UCSD-AML1 (cell line): ENCODE results near the gene BPIFA3.

Experiments used
- DNase-seq: peaks from one replicate; lab custom pipeline; 2025; ENCODE audit not compliant: unreplicated experiment; lab: John Stamatoyannopoulos, UW

The BPIFA3 gene

DNA sequence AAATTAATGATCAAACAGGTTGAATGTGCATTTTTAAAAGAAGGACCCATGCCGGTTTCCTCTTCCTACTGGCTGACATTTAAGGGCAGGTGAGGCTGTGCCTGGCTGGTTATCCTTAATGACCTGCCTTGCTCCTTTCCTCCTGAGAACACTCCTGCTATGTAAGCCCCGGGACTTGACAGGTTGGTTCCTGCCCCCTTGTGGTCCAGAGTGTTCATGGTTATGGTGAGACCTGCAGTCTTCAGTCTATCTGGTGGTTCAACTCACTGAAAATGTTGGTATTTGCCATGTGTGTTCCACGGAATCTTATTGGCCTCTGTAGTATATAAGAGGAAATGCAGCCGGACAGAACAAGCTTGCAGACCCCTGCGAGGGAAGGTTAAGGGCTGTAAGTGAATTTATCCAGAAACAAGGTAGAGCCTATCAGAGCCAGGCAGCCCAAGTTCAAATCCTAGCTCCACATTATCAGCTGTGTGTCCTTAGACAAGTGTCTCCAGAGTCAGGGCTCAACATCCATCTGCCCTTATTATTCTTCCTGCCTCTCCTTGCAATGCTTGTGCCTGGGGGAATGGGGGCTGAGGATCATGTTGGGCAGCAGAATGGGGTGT, 5.2 kb upstream of the BPIFA3 start:
- DNase-seq, result peak; percentile 16

DNA sequence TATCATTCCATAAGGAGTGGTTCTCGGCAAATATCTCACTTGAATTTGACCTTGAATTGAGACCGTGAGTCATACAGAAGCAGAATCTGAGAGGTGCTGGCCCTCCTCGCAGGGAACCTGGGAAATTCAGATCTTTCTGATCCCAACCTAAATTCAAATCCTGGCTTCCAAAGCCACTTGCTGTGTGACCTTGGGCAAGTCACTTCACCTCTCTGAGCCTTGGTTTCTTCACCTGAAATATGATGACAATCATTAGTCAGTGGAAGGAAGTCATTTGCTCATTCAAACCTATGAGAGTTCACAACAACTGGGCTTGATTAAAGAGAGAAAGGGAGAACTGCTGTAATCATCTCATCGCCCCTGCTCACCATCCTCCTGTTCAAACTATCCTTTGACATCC, 7.2 kb downstream of the BPIFA3 start:
- DNase-seq, result no peak

DNA sequence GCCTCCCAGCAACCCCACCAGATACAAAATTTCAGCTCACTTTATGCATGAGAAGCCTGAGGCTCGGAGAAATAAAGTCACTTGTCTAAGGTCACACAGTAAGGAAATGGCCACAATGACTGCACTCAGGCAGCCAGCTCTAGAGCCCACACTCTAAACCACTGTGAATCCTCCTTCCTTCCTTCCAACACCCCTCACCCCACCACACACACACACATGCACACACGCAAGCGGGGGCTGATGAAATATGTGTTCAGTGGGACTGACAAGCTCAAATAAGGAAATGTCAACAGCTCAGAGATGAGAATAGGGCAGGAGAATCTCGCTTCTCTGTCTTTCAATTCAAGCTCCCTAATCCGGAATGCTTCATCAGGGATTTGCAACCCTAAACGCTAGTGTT, 12.7 kb downstream of the BPIFA3 start:
- DNase-seq, result peak; percentile 39

DNA sequence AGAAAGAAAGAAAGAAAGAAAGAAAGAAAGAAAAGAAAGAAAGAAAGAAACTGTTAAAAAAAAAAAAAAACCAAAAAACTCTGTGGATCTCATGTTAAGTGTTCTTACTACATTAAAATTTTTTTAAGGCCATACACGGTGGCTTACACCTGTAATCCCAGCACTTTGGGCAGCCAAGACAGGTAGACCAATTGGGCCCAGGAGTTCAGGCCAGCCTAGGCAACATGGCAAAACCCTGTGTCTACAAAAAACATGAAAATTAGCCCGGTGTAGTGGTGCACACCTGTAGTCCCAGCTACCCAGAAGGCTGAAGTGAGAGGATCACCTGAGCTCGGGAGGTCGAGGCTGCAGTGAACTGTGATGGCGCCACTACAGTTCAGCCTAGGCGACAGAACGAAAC, 14.1 kb downstream of the BPIFA3 start:
- no peak for DNase-seq

DNA sequence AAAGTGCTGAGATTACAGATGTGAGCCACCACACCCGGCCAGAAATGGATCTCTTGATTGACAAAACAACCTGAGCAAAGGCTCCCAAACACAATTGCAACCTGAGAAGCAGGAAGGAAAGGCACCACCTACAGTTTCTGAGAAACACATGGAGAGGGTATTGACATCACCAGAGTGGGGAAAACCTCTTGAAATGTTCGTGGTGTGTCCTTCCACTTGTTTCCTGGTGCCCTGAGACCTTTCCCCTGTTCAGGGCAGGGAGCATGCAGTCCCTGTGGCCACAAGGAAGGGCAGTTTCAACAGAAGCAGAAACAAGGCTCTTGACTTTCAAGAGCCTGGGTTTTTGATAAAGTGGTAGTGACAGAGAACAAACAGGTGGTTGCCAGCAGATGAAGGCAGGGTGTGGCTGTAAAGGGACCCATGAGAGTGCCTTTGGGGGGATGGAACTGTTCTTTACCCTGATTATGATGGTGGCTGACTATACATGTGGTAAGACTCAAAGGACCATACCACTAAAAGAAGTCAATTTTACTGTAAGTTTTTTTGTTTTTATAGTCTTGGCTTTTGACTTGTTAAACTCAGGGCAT, 15.4 kb downstream of the BPIFA3 start:
- no peak for DNase-seq

DNA sequence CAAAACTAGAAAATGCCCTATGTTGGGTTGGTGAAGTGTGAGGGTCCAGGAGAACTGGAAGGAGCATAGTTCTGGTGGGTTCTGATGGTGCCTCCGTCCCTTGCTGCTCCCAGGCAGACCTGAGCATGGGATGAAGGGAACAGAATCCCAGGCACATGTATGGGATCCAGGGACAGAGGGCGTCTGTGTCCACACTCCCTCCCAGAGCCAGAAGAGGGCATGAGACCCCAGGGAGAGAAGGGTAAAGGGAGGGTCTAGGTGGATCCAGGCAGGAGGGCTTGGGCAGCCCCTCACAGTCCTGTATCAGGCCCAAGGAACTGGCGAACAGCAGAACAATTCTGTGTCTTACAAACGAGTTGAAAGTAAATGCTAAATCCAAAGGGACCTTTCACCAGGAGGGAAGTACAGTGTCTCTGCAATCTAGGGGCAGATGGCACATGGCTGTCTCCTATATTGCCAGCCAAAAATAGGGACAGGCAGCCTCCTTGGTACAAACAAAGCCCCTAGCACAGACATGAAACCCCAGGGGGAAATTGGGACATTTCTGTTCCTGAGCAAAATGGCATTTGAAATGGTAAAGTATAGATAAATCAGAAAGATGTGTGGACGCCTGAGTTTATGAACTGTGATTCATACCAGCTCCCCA, 16.1 kb downstream of the BPIFA3 start:
- DNase-seq, result no peak

DNA sequence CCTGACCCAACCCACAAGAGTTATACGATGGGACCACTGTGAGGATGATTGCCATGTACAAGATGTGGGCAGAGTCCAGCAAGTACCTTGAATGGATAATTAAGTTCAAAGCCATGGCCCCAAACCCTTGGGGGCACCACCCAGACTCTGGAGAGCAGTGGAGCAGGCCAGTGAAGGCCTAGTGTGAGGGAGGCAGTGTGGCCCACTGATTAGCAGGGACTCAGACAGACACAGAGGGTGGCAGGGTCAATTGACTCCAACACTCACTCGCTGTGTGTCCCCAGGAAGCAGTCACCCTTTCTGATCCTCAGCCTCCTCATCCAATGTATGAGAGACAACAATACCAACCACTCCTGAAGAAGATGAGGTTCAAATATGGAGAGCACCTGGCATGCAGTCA, 16.9 kb downstream of the BPIFA3 start:
- no peak for DNase-seq

DNA sequence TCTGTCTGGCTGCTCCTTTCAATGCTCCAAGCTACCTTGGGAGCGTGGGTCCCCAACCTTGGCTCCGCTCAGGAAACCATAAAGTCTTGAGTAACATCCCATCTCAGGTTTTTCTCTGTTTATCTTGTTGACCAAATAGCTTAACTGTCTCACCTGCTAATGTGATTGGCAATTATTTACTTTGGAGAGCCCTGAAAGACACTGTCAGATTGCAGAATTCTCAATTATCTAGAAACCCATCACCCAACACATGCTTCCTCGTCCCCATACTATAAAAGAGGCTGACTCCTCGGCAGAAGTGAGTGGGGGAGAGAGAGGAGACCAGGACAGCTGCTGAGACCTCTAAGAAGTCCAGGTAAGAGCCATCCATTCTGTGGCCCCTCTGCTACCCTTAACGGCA, 18.5 kb downstream of the BPIFA3 start, which contains the start of gene BPIFA1:
TSS of gene BPIFA1 (plus strand) at position 301 of the 400 bp plus-strand sequence. CDS start 1,716 bp downstream, outside the sequence.
- DNase-seq, result no peak

DNA sequence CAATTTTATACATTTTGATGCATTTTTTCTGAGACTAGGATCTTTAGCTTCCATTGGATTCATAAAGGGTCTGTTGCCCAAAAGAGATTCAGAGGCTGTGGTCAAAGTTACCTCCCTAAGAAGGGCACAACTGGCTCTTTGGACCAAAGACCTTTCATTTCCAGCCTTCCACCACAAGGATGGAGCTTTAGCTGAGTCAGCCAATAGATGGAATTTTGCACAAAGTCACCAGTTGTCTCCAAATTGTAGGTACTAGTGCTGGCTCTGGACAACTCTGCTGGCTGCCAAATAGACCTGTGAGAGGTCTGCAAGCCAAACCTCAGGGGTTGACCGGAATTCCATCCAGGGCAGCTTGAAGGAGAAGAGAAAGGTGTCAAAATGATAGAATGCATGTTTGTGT, 19.2 kb downstream of the BPIFA3 start:
- DNase-seq, result no peak

DNA sequence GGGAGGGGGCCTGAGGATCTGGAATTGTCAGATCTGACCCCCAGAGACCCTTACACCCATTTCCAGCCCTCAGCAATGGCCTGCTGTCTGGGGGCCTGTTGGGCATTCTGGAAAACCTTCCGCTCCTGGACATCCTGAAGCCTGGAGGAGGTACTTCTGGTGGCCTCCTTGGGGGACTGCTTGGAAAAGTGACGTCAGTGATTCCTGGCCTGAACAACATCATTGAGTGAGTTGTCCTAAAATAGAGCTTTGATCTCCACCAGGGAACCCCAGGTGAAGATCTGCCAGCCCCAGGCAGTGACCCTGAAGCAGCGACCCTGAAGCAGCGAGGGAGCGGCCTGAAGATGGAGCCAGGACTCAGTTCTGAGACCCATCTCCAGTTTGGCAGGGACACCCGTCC, 20.8 kb downstream of the BPIFA3 start:
- DNase-seq, result no peak

DNA sequence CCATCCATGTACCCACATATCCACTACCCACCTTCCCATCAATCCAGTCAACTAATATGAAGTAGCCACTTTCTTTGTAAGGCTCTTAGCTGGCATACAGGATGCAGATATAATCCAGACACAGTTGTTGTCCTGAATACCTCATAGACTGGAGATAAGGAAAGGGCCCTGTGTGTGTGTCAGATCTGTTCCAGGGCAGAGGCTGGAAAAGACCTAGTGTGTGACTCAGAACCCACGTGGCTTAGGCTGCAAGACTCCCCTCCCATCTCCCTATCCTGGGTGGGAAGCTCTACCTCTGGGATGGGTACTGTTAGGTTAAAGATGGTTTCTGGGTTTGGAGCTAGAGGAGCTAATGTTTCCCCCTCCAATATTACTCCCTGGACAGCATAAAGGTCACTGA, 22.3 kb downstream of the BPIFA3 start:
- DNase-seq, result no peak

DNA sequence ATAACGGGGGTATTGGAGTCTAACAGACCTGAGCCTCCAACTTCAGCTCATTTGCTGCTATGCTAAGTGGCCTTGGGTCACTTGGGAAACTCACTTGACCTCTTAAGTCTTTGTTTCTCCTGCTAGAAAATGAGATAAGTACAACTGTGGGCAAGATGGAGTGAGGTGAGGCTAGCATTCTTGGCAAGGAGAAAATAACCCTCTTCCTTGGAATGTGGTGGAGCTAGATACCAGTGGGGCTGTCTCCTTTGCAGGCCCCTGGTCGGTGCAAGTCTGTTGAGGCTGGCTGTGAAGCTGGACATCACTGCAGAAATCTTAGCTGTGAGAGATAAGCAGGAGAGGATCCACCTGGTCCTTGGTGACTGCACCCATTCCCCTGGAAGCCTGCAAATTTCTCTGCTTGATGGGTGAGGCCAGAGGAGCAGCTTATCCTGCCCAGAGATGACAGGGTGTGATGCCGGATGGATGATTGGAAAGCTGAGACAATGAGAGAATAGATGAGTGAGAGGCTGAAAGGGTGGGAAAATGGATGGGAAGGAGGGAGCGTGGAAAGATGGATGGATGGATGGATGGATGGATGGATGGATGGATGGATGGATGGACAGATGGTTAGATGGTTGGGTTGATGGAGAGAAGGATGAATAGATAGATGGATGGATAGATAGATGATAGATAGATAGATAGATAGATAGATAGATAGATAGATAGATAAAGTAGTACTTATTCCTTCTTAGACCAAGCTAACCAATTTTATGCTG, 23.0 kb downstream of the BPIFA3 start:
- DNase-seq, result no peak

DNA sequence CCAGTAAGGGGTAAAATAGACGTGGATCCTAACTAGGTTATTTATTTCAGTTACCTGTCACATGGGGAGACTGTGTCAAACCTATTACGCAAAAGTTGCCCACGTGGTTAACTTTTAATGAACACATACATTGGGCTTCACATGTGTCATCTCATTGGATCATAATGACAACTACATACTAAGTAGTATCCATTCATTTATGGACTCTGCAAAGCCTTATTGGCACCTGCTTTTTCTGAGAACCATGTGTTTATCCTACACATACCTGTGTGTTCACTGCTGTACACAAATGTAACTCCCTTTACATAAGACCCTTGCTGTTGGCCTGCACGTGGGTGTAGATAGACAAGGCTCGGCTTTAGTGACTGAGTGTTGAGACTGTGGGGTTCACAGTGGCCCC, 23.8 kb downstream of the BPIFA3 start:
- DNase-seq, result no peak

DNA sequence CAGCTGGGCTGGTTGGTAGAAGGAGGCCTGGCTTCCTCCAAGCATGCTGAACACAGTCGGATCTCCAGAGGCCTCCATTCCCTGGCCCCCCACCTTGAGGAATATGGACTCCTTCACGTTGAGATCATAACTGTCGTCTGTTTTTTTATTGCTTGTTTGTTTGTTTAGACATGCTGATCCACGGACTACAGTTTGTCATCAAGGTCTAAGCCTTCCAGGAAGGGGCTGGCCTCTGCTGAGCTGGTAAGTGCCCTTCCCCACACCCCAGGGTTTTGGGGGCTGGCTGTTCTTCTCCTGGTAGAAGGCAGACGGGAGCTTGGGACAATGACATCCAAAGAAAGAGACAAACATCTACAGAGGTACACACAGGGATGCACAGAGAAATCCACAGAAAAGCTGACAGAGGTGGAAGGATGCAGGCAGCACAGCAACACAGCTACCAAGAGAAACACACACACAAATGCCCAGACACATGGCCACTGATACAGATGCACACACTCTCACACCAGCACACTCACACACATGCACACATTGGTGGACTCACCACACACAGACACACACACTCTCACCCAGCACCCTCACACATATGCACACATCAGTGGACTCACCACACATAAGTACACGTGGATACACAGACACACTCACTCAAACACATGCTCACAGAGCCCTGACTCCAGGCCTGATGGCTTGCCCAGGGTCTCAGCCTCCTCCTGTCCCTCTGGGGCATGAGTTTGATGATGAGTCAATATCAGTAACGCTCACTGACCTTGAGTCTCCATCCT, 25.4 kb downstream of the BPIFA3 start:
- no peak for DNase-seq

DNA sequence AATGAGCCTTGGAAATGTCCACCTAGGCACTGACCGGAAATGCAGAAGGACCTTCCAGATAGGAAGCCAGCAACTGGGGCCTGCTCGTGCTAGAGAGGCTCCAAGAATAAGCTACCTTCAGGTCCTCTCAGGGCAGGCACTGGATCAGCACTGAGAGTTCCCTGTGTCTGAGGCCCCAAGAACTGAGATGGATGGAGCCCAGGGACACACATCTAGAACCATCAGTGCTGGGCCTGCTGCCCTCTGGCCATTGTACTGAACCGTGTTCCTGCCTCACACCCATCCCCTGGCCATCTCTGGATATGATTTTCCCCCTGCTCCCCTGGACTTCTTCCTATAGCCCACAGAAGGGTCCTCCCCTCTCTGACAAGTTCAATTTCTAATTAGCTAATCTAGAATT, 28.9 kb downstream of the BPIFA3 start:
- DNase-seq, result no peak

DNA sequence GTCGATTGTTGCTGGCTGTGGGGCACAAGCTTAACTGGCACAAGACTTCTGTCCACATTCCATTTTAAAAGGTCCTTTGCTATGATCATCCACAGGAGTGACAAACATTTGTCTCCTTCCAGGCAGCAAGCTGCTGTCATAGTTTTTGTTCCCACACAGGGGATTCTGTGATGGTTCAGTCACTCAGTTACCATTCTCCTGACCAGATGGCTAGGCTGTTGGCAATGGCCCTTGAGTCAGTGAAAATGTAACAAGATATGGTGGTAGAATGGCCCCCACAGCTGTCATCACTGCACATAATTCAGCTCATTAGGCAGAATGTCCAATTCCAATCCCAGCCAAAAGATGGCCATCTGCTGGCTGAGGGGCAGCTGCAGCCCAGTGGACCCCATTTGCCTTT, 32.3 kb downstream of the BPIFA3 start:
- no peak for DNase-seq

DNA sequence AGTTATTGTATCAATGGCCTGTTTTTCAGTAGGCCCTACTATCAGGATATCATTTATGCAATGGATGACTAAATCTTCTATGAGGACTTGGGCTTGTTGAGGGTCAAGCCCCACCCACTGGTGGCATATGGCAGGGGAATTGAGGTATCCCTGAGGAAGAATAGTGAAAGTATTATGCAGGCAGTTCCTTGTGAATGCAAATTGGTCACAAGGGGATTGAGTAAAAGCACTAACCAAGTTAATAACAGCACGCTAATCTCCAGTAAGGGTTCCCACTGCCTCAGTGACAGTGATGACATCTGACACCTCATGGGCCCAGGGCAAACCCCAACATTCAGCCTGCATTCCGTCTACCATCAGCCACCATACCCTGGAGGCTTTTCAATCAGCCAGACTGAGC, 33.5 kb downstream of the BPIFA3 start:
- DNase-seq, result no peak

DNA sequence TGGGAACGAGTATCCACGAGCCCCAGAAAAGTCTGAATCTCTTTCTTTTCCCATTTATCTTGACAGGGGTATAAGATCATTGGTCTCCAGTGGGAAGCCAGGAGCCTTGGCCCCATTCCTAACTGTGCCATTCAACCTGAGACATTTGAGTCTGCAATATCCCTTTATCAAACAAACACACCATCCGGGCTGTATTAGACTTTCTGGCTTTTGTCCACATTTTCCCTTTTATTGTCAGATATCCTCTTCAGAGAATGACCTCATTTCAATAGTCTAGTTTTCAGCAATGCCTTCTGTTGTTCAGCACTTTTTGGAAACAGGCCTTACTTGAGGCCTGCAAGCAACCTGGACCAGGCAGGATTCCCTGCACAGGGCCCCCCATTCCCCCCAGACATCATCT, 34.3 kb downstream of the BPIFA3 start:
- DNase-seq, result no peak

DNA sequence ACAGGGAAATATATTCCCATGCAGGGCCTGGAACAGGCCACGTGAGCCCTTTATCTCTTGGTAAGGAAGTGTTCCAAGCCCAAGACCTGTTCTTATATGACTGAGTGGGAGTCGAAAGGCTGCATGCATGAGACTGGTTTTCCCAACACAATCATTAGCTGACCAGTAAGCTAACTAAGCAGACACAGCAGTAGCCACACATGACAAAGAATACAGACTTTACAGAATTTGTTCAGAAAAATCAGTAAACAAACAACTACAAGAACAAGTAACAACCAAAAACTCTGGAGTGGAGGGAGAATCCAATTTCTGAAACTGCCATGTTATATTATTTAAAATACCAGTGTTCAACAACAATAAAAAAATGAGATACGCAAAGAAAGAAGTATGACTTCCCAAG, 35.3 kb downstream of the BPIFA3 start:
- DNase-seq, result no peak

DNA sequence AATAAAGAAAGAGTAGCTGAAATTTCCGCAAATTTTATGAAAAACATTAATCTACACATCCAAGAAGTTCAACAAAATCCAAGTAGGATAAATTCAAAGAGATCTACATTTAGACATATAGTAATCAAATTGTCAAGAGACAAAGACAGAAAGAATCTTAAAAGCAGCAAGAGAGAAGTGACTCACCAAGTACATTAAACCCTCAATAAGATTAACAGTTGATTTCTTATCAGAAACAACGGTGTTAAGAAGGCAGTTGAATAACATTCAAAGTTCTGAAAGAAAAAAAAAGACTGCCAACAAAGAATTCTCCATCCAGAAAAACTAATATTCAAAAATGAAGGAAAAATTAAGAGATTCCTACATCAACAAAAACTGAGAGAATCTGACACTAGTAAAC, 37.9 kb downstream of the BPIFA3 start:
- DNase-seq, result no peak

DNA sequence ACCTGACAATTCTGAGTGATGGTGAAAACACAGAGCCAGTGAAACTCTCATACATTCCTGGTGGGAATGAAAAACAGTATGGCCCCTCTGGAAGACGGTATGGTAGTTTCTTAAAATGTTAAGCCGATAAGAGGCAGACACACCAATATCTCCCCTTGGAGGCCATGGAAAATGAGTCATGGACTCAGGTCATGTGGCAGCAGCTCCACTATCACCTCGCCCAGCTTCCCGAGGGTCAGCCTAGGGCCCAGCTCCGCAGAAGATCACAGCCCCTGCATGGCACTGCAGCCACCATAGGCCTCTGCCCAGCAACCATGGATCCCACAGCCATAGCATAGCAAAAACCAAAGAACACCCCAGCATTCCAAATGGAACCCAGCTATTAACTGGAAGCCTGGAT, 40.1 kb downstream of the BPIFA3 start:
- DNase-seq, result no peak
